GM23338 (cell line): ENCODE results near the gene FES. TPM values are rescaled to one million over a fixed set of nuclear protein-coding genes. Genes with fewer than 3 reads are reported as not detected.

ENCODE experiments used
- ATAC-seq: fragments of 200-7000 bp; cut with Tn5 transposase; 3 replicates; pipeline ENCODE4 v1.9.1; 2020
- DNase-seq: peaks from one replicate; pipeline ENCODE4 v3.0.0-alpha.2; 2015; ENCODE audit warnings: low spot score
- H2AFZ ChIP-seq: fragments of 200-600 bp; sonication (generic); 2 replicates; pipeline ENCODE4 v1.8.0; 2016; ENCODE audit warnings: antibody characterized with exemption, mild to moderate bottlenecking, moderate library complexity
- H3F3A ChIP-seq: fragments of 200-600 bp; sonication (generic); replicated peaks from 2 replicates; pipeline ENCODE4 v1.8.0; 2017; ENCODE audit warnings: antibody characterized with exemption, mixed run types, low read depth
- H3K27ac ChIP-seq: fragments of 200-600 bp; sonication (generic); 2 replicates; pipeline ENCODE4 v1.6.1; 2016; ENCODE audit warnings: low read depth
- H3K27me3 ChIP-seq: fragments of 200-600 bp; sonication (generic); 2 replicates; pipeline ENCODE4 v1.8.0; 2016; ENCODE audit warnings: mild to moderate bottlenecking, mixed run types, moderate library complexity; ENCODE audit not compliant: insufficient read depth
- H3K36me3 ChIP-seq: fragments of 200-600 bp; sonication (generic); 2 replicates; pipeline ENCODE4 v1.8.0; 2016; ENCODE audit warnings: mild to moderate bottlenecking; ENCODE audit not compliant: insufficient read depth
- H3K4me1 ChIP-seq: fragments of 200-600 bp; sonication (generic); 2 replicates; pipeline ENCODE4 v1.8.0; 2016; ENCODE audit warnings: mild to moderate bottlenecking, moderate library complexity; ENCODE audit not compliant: insufficient read depth
- H3K4me2 ChIP-seq: fragments of 200-600 bp; sonication (generic); 2 replicates; pipeline ENCODE4 v1.7.1; 2017; ENCODE audit warnings: mixed run types
- H3K4me3 ChIP-seq: fragments of 200-600 bp; sonication (generic); 2 replicates; pipeline ENCODE4 v1.6.1; 2016; ENCODE audit warnings: mixed run types
- H3K79me2 ChIP-seq: fragments of 200-600 bp; sonication (generic); replicated peaks from 2 replicates; pipeline ENCODE4 v1.8.0; 2017; ENCODE audit warnings: mild to moderate bottlenecking; ENCODE audit not compliant: insufficient read depth
- H3K9me2 ChIP-seq: fragments of 200-600 bp; sonication (generic); 2 replicates; pipeline ENCODE4 v1.8.0; 2017; ENCODE audit not compliant: insufficient read depth
- H4K20me1 ChIP-seq: fragments of 200-600 bp; sonication (generic); replicated peaks from 2 replicates; pipeline ENCODE4 v1.8.0; 2017; ENCODE audit warnings: mild to moderate bottlenecking; ENCODE audit not compliant: insufficient read depth
- H3K27ac Mint-ChIP-seq: 2 replicates; pipeline ENCODE4 v1.8.0; 2020; ENCODE audit warnings: inconsistent platforms, mild to moderate bottlenecking, moderate library complexity, mixed read lengths
- H3K27me3 Mint-ChIP-seq: 3 replicates; pipeline ENCODE4 v1.8.0; 2022; ENCODE audit warnings: low read depth, mild to moderate bottlenecking, moderate library complexity, mixed read lengths, inconsistent platforms; ENCODE audit not compliant: insufficient read depth, poor library complexity
- H3K36me3 Mint-ChIP-seq: 3 replicates; pipeline ENCODE4 v1.8.0; 2021; ENCODE audit warnings: low read depth, mild to moderate bottlenecking, inconsistent platforms, moderate library complexity, mixed read lengths
- H3K4me1 Mint-ChIP-seq: 3 replicates; pipeline ENCODE4 v1.8.0; 2020; ENCODE audit warnings: mild to moderate bottlenecking, inconsistent platforms, mixed read lengths
- H3K4me3 Mint-ChIP-seq: 3 replicates; pipeline ENCODE4 v1.8.0; 2021; ENCODE audit warnings: moderate library complexity, mild to moderate bottlenecking, inconsistent platforms, mixed read lengths
- H3K9me3 Mint-ChIP-seq: 3 replicates; pipeline ENCODE4 v1.8.0; 2020; ENCODE audit warnings: moderate library complexity, mild to moderate bottlenecking, inconsistent platforms, mixed read lengths
- ETS1 ChIP-seq: IDR thresholded peaks from 2 replicates; pipeline ENCODE4 v1.6.1; 2016; ENCODE audit warnings: antibody characterized with exemption
- EZH2phosphoT487 ChIP-seq: fragments of 200-600 bp; sonication (generic); IDR thresholded peaks from one replicate; pipeline ENCODE4 v1.8.1; 2018; ENCODE audit warnings: antibody characterized with exemption; ENCODE audit not compliant: unreplicated experiment
- REST ChIP-seq: IDR thresholded peaks from one replicate; pipeline ENCODE4 v1.6.1; 2018; ENCODE audit warnings: antibody characterized with exemption; ENCODE audit not compliant: unreplicated experiment
- STAT1 ChIP-seq: IDR thresholded peaks from one replicate; pipeline ENCODE4 v1.6.1; 2016; ENCODE audit warnings: antibody characterized with exemption; ENCODE audit not compliant: unreplicated experiment
- ZNF114 ChIP-seq: fragments of 250-450 bp; sonication (Bioruptor Pico); IDR thresholded peaks from 2 replicates; pipeline ENCODE4 v1.5.0; 2020; ENCODE audit warnings: mild to moderate bottlenecking, moderate library complexity
- ZNF331 ChIP-seq: fragments of 250-450 bp; sonication (Bioruptor Pico); IDR thresholded peaks from 2 replicates; pipeline ENCODE4 v1.5.0; 2020; ENCODE audit warnings: low read depth, mild to moderate bottlenecking, moderate library complexity
- ZNF462 ChIP-seq: fragments of 250-450 bp; sonication (Bioruptor Pico); IDR thresholded peaks from 2 replicates; pipeline ENCODE4 v1.5.0; 2020; ENCODE audit warnings: mild to moderate bottlenecking, moderate library complexity
- polyA plus RNA-seq: library from polyadenylated mRNA; unstranded; fragments of >200 nt; fragmentation: Nextera tagmentation; extraction: Ambion mirVana; gene quantifications from 2 replicates; pipeline ENCODE4 v1.2.1, GENCODE V29; 2016
- total RNA-seq: library from RNA; depleted of rRNA; stranded (reverse); fragments of >200 nt; shearing (Covaris generic); gene quantifications from 2 replicates; pipeline ENCODE4 v1.2.3, GENCODE V29; 2014

FES gene
- total and polyA plus RNA-seq, 2 experiments from 2014 or later, result 2.7 to 14.4 TPM

- H3K4me1 ChIP-seq, result peaks cover 55% of the 10 kb centered on the region
- peak overlapping the region; percentile 83; the same call in 1 of the 2 replicates for H2AFZ ChIP-seq
- H3K4me2 ChIP-seq, result peak overlapping the region; percentile 84
- Mint-ChIP-seq H3K9me3 (no peaks in the 10 kb centered on the region), H3K27me3 (peaks cover 11% of the 10 kb centered on the region), H3K4me3 (peak overlapping the region; percentile 72), H3K36me3 (peaks cover 10% of the 10 kb centered on the region), H3K27ac (no peak overlapping the region), H3K4me1 (peaks cover 59% of the 10 kb centered on the region)
- H3F3A ChIP-seq, result peaks cover 22% of the 10 kb centered on the region
- H3K27me3 ChIP-seq, result no peaks in the 10 kb centered on the region
- no peaks in the 10 kb centered on the region for H3K9me2 ChIP-seq
- ATAC-seq (no peak), DNase-seq (no peak)
- TF ChIP-seq STAT1 (no peak), EZH2phosphoT487 (no peak), ZNF114 (CRISPR knock-in tag) (no peak), ETS1 (no peak), ZNF331 (CRISPR knock-in tag) (no peak), ZNF462 (CRISPR knock-in tag) (no peak), REST (no peak)
- H3K79me2 ChIP-seq, result peaks cover 22% of the 10 kb centered on the region
- H4K20me1 ChIP-seq, result no peaks in the 10 kb centered on the region
- peak overlapping the region; percentile 76 for H3K4me3 ChIP-seq
- no peaks in the 10 kb centered on the region; the same call in 1 of the 2 replicates for H3K36me3 ChIP-seq
- 0 out of 2 replicates have a peak overlapping the region, but pooled peaks have one; percentile 23 for H3K27ac ChIP-seq
Observed at GRCh38 chr15:90872486-90873184, 11.7 kb upstream of the FES start.
